ENCODE results near the gene TEX261.
A peak's percentile ranks its signal among the peaks of the same experiment; 100 is the strongest.

Gene TEX261

GRCh38 chr2:70959271-70959761 is 35.4 kb downstream of the TEX261 start:
- no peak for DNase-seq (ENCODE audit: low spot score)

- no peak for DNase-seq (ENCODE audit: low spot score)
Measured at GRCh38 chr2:70958759-70959158, 35.9 kb downstream of the TEX261 start.

DNA sequence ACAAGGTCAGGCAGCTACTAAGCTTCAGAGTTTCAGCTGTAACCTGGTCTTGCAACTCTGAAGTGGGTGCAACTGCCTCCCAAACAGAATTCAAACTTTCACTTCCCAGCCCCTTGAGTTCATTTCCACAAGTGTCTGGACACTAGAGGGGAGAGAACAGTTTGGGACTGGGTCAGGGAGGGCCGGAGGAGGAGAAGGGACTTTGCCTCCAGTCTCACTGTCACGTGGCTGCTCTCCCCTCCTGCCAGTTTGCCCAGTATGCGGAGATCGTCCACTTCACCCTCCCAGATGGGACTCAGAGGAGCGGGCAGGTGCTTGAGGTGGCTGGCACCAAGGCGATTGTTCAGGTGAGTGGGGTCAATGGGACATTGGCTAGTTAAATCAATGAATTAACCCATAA is 36.9 kb downstream of the TEX261 start:
- DNase-seq (ENCODE audit: low spot score), result no peak

GRCh38 chr2:70956141-70956540 is 38.5 kb downstream of the TEX261 start:
- DNase-seq (ENCODE audit: low spot score), result no peak

DNA sequence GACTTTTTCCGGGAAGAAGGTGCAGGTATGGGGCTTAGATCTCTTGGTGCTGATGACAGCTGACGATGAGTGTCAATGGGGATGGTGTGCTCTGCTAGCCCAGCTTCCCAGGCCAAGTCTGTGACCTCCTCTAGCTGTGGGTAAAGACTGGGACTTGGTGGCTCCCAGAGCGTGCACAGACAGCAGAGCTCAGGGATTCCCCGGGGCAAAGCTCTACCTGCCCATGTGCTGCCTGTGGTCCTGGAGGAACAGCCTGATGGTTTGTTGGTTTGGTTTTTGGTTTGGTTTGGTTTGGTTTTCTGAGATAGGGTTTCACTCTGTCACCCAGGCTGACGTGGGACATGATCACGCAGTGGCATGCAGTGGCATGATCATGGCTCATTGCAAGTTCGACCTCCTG is 39.8 kb downstream of the TEX261 start:
- DNase-seq (ENCODE audit: low spot score), result no peak

- DNase-seq (ENCODE audit: low spot score), result no peak
Measured at GRCh38 chr2:70949086-70949485, 45.6 kb downstream of the TEX261 start.

GRCh38 chr2:70948337-70949003 is 46.2 kb downstream of the TEX261 start:
- peak; percentile 87 for DNase-seq (ENCODE audit: low spot score)

DNA sequence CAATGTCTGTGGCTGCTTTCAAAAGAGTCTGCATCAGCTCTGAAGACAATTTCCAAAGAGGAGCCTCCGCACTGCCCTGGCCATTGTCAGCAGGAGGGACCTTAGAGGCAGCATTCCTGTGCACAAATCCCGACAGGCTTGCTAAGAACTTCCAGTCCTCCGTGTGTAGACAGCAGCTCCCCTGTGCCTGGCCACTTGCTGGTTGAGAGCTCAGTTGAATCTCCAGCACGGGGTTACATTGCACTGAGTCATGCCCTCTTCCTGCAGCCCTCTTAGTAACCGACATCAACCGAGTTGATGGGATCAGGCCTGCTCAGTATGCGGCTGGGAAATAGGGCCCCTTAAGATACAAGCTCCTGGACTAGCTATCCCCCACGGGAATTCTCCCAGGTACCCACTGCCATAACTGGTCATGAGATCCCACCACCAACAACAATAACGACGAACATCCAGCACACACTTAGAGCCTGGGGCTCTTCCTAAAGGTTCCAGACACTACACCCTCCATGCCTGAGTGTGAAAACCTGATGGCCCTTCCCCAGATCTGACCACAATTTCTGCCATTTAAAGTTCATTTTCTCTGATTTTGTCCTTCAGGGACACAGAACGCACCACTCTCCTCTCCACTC is 47.0 kb downstream of the TEX261 start:
- peak; percentile 93 for DNase-seq (ENCODE audit: low spot score)

GRCh38 chr2:70946832-70947442 is 47.7 kb downstream of the TEX261 start:
- peak; percentile 79 for DNase-seq (ENCODE audit: low spot score)

DNA sequence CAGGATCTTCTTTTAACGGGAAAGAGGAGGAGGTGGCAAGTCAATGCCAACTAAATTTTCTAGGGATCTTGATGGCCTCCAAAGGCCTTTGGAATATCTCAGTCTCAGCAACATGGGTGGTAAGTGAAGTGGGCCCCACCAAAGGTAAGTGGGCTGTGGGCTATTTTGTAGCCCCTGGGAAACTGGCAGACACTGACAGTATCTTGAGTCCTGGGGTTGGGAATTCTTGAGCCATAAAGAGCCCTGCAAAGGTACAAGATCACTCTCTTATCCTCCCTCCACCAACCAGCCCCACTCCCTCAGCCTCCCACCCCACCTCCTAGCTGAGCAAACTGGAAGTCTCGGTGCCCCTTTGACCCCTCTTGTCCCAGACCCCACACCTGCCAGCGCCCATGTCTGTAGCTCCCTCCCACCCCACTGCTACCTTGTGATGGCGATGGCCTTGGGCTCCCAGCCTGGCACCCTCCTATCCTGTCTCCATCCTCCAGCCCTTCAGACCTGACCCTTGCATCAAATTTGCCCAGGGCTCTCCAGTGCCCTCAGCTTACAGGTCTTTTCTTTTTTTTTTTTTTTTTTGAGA is 50.5 kb downstream of the TEX261 start:
- DNase-seq (ENCODE audit: low spot score), result no peak

GRCh38 chr2:70943205-70943871 is 51.3 kb downstream of the TEX261 start:
- DNase-seq (ENCODE audit: low spot score), result no peak

DNA sequence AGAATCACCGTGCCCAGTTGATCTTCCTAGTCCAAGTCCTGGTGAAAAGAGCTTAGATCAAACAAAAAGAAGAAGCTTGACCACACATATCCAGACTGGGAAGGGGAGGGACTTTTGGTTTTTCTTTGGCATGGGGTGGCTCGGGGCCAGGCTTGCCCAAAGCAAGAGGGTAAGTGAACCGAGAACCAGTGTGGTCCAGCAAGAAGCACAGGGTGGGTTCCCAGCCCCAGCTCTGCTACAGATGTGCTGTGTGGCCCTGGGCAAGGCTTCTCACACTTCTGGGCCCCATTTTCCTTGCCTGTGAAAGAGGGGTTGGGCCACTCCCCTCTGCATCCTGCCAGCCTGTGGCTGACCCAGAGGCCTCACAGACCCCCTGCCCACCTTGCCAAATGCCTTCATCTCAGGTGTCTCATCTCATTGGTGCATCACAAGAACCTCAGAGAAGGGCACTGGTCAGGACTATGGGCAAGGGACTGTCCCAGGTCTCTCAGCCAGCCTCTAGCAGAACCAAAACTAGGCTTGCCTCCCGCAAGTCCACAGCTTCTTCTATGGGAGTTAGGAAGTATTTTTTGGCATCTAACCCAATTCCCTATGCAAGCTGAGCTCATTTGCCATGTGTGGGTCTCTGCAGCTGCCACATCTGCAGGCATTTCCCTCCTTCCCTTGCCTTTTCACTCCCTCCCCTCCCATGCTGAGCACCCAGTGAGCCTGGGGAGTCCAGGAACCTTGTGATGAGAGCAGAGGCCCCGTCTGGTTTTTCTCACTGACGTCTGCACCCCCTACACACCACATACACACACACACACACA is 52.1 kb downstream of the TEX261 start:
- no peak for DNase-seq (ENCODE audit: low spot score)

DNA sequence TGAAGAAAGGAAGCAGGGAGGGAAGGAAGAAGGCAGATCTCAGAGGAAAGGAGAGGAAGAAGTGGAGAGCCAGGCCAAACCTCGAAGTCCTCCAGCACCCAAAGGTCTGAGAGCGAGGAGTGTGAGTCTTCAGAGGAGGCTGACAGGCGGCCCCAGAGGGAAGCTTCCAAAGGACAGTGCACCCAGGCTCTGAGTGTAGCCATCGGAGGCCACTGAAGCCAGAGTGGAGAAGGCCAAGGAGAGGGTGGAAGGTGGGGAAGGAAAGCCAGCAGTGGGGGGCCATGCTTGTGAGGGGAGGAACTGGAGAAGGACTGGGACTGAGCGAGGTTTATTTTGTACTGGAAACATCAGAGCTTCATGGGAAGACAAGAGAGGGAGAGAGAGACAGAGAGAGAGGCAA is 53.0 kb downstream of the TEX261 start:
- no peak for DNase-seq (ENCODE audit: low spot score)

DNA sequence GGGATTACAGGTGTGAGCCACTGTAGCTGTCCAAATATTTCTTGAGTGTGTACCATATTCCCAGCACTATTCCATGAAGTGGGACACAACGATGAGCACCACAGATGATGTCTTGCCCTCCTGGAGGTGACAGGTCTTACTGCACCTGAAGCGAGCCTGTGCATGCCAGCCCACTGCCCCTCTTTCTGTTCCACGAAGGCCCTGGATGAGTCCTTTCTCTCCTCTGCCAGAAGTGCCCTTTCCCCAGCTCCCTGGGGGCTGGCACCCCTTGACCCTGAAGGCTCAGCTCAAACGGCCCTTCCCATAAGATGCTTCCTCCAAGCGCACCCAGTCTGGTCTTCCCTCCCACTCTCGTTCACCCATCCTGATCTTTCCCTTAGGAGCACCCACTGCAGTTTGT is 53.5 kb downstream of the TEX261 start:
- DNase-seq (ENCODE audit: low spot score), result no peak

- no peak for DNase-seq (ENCODE audit: low spot score)
Measured at GRCh38 chr2:70939839-70940580, 54.7 kb downstream of the TEX261 start.

DNA sequence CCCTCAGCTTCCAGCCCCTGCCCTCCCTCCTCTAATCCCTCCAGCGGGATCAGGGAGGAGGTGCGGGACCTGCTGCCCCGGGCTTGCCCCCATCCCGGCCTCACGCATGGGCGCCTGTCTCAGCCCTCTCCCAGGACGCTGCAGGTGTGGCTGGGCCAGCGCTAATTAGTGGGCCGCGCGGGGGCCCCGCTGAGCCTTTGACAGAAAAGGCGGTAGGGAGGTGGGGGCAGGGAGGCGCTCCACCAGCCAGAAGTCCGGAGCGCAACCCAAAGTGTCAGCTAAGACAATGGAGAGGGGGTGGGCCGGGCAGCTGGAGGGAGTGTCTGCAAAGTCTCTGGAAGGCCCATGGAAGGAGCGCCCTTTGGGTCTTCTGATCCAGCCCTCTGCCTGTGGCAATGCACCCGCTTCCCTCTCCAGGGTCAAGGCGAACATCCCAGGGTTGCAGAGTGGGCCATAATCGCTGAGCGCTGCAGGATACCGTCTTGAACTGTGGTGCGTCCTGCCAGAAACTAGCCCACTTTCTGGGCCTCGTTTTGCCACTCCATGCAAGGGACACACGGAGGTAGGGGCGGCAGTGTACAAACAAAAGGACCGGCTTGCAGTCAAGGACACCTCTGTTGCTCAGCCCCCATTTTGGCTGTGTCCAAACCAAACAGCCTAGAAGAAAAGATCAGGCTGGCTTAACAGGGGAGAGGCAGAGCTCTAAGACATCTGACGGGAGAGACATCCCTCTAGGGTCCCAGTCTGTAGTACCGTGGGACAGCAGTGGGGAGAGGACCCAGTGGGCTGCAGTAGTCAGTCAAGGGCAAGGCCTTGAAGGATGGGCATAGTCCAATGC is 55.5 kb downstream of the TEX261 start:
- DNase-seq (ENCODE audit: low spot score), result no peak

- DNase-seq (ENCODE audit: low spot score), result no peak
Measured at GRCh38 chr2:70938586-70938950, 56.1 kb downstream of the TEX261 start.

GRCh38 chr2:70937866-70938585 is 56.6 kb downstream of the TEX261 start:
- no peak for DNase-seq (ENCODE audit: low spot score)

Measured in RKO (cell line).